GM12878 (cell line): ENCODE measurements around the gene DNAAF2. TPM values are rescaled to one million over a fixed set of nuclear protein-coding genes. Genes with fewer than 3 reads are reported as not detected.
A peak's percentile ranks its signal among the peaks of the same experiment; 100 is the strongest.

Experiments used
- CREB1 ChIP-seq: IDR thresholded peaks from 2 replicates; pipeline ENCODE4 v1.6.1; 2012; ENCODE audit warnings: low read depth, mild to moderate bottlenecking, inconsistent platforms
- E2F4 ChIP-seq: IDR thresholded peaks from 2 replicates; pipeline ENCODE4 v1.6.1; 2012; ENCODE audit warnings: low read depth, low read length, improper control_type of control experiment
- E2F8 ChIP-seq: fragments of 450-650 bp; IDR thresholded peaks from 2 replicates; pipeline ENCODE4 v1.6.1; 2018; ENCODE audit warnings: mild to moderate bottlenecking, low read depth, moderate library complexity; ENCODE audit not compliant: partially characterized antibody
- FOXM1 ChIP-seq: IDR thresholded peaks from 2 replicates; pipeline ENCODE4 v1.6.1; 2012; ENCODE audit warnings: low read depth, mild to moderate bottlenecking, inconsistent platforms, low read length, moderate library complexity
- HDGF ChIP-seq: fragments of 450-650 bp; IDR thresholded peaks from 2 replicates; pipeline ENCODE4 v1.6.1; 2016; ENCODE audit warnings: antibody characterized with exemption
- JUNB ChIP-seq: IDR thresholded peaks from 2 replicates; pipeline ENCODE4 v1.6.1; 2016; ENCODE audit warnings: antibody characterized with exemption, mild to moderate bottlenecking
- KAT2A ChIP-seq: conservative IDR thresholded peaks from 2 replicates; pipeline ENCODE4 v1.6.1; 2011; ENCODE audit warnings: low read depth, low read length; ENCODE audit not compliant: control insufficient read depth
- MEF2A ChIP-seq: IDR thresholded peaks from 2 replicates; pipeline ENCODE4 v1.6.1; 2011; ENCODE audit warnings: low read depth, mild to moderate bottlenecking, low read length, moderate library complexity; ENCODE audit not compliant: insufficient read depth
- MTA2 ChIP-seq: fragments of 450-650 bp; IDR thresholded peaks from 2 replicates; pipeline ENCODE4 v1.6.1; 2016; ENCODE audit warnings: low read depth, mild to moderate bottlenecking, moderate library complexity
- MTA3 ChIP-seq: IDR thresholded peaks from 2 replicates; pipeline ENCODE4 v1.6.1; 2012; ENCODE audit warnings: low read length, inconsistent platforms, borderline replicate concordance
- NFIC ChIP-seq: IDR thresholded peaks from 2 replicates; pipeline ENCODE4 v1.6.1; 2012; ENCODE audit warnings: low read depth, mild to moderate bottlenecking, inconsistent platforms, low read length, moderate library complexity
- NFXL1 ChIP-seq: fragments of 450-650 bp; IDR thresholded peaks from 2 replicates; pipeline ENCODE4 v1.6.1; 2017; ENCODE audit warnings: antibody characterized with exemption, mild to moderate bottlenecking, borderline replicate concordance
- NR2C2 ChIP-seq: IDR thresholded peaks from 2 replicates; pipeline ENCODE4 v1.6.1; 2011; ENCODE audit warnings: borderline replicate concordance, low read depth; ENCODE audit not compliant: control insufficient read depth, insufficient read length
- NR2F1 ChIP-seq: fragments of 450-650 bp; conservative IDR thresholded peaks from 2 replicates; pipeline ENCODE4 v1.6.1; 2017; ENCODE audit warnings: mild to moderate bottlenecking
- PAX5 ChIP-seq: IDR thresholded peaks from 2 replicates; pipeline ENCODE4 v1.6.1; 2011; ENCODE audit warnings: low read depth, low read length, borderline replicate concordance
- RELB ChIP-seq: fragments of 450-650 bp; IDR thresholded peaks from 2 replicates; pipeline ENCODE4 v1.6.1; 2017; ENCODE audit warnings: low read depth, mild to moderate bottlenecking, moderate library complexity
- STAT3 ChIP-seq: IDR thresholded peaks from 2 replicates; pipeline ENCODE4 v1.6.1; 2011; ENCODE audit warnings: low read depth, low read length, improper control_type of control experiment
- TCF7 ChIP-seq: IDR thresholded peaks from 2 replicates; pipeline ENCODE4 v1.6.1; 2014; ENCODE audit warnings: antibody characterized with exemption, borderline replicate concordance
- ZBTB11 ChIP-seq: fragments of 450-650 bp; formaldehyde crosslinking; IDR thresholded peaks from 2 replicates; pipeline ENCODE4 v1.5.0; 2022; ENCODE audit warnings: mild to moderate bottlenecking, missing genetic modification characterization
- ZNF217 ChIP-seq: fragments of 450-650 bp; IDR thresholded peaks from 2 replicates; pipeline ENCODE4 v1.6.1; 2017; ENCODE audit warnings: antibody characterized with exemption, mild to moderate bottlenecking
- polyA plus RNA-seq, 11 experiments: library from polyadenylated mRNA; depleted of rRNA in 4 of 11; unstranded in 6 of 11; stranded (reverse) in 5 of 11; fragments of >200 nt; fragmentation: Nextera tagmentation in 4 of 11; fragmentation: Illumina TruSeq in 1 of 11; extraction: Ambion mirVana in 4 of 11; extraction: Trizol in 1 of 11; gene quantifications; 1 replicate in 1 of 11; 2 replicates in 10 of 11; pipeline versions ENCODE4 v1.2.1 to v1.2.3, GENCODE V29; 2011 to 2016; ENCODE audit warnings: inconsistent platforms in 2 of 11, missing spikeins in 2 of 11, low read depth in 1 of 11
- total RNA-seq, 4 experiments: library from RNA; depleted of rRNA in 3 of 4; stranded (reverse); fragments of >200 nt in 3 of 4; fragmentation: Illumina TruSeq in 1 of 4; extraction: Trizol in 1 of 4; gene quantifications; 2 replicates each; pipeline versions ENCODE4 v1.2.1 to v1.2.3, GENCODE V29; 2013 to 2021

The DNAAF2 gene
- total and polyA plus RNA-seq, 10 of the 15 experiments (the other 5 are each of a cell fraction or from before 2014, with no cell fraction given): 5.7 to 24.7 (median 10.8) TPM

GRCh38 chr14:49623941-49624839, 10.9 kb downstream of the DNAAF2 start (continued):
- TF ChIP-seq MTA3 (peak; percentile 39; the same call in 1 of the 2 replicates), ZBTB11 (CRISPR knock-in tag) (no peak), JUNB (0 out of 2 replicates have a peak, but pooled peaks have one; percentile 21), E2F4 (no peak), FOXM1 (peak; percentile 49; the same call in 1 of the 2 replicates), STAT3 (0 out of 2 replicates have a peak, but pooled peaks have one; percentile 35), NR2C2 (no peak), RELB (peak; percentile 74), HDGF (no peak), NFXL1 (no peak), E2F8 (no peak), KAT2A (no peak), ZNF217 (peak; percentile 78), NR2F1 (peak; percentile 45; the same call in 1 of the 2 replicates), NFIC (peak; percentile 68), TCF7 (peak; percentile 47; the same call in 1 of the 2 replicates), MEF2A (peak; percentile 95), MTA2 (no peak), PAX5 (no peak), CREB1 (0 out of 2 replicates have a peak, but pooled peaks have one; percentile 48)
